Measurements from ENCODE around the gene SIDT2.

The SIDT2 gene

DNA sequence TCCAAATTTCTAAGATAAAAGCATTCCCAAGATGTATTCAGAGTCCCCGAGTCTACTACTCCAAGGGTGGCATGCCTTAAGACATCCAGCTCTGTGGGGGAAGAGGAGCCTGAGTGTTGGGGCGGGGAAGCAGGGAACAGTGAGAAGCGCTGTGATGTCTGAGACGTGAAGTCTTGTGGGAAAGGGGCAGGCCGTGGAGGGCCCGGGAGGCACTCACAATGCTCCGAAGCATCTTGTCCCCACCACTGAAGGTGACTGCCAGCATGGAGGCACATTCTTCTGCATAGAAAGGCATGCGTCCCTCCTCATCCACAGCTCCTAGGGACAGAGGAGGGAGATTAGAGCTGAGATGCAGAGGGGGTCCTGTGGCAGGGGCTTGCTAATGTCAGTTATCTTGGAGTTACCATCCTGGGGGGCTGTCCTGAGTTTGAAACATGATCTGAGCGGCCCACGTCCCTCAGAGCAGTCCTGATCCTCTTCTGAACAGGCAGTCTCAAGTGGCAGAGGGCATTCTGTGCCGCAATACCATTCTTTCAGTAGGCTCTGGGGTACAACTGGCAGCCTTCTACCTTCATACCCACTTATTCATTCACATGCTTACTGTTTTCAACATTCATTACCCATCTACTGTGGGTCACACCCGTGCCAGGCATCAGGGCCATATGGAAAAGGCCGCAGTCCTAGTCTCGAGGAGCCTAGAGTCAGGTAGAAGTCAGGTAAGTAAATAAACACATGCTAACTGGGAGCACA is 44.6 kb downstream of the SIDT2 start:
- DNase-seq = no peak

GRCh38 chr11:117223741-117224689 is 45.5 kb downstream of the SIDT2 start:
- no peak for DNase-seq

DNA sequence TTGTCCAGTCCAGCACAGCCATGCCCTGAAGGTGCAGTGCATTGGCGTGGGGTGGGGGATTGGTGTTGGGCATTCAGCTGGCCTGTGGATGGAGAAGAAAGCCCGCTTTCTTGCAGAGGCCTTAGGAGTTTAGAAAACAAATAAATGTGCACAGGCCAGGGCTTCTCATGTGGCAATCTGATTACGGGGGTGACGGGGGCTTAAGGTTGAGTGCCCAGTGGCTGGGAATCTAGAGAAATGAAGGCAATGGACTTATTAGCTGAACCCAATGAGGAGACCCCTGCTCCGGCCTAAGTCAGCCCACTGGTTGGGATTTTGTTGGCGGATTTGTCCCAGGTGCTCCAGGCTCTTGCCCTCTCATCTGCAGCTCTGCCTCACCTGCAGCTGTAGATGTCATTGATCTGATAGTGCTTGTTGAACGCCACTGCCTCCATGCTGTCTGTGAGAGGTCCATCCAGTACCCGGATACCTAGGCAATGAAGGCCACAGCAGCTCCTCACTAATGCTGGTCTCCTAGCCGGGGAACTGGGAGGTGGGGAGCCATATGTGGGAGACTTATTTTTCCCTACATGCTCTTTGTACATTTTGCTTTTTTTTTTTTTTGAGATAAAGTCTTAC is 47.1 kb downstream of the SIDT2 start:
- no peak for DNase-seq

GRCh38 chr11:117226388-117227385 is 48.1 kb downstream of the SIDT2 start:
- DNase-seq = peak; percentile 41 to 44

DNA sequence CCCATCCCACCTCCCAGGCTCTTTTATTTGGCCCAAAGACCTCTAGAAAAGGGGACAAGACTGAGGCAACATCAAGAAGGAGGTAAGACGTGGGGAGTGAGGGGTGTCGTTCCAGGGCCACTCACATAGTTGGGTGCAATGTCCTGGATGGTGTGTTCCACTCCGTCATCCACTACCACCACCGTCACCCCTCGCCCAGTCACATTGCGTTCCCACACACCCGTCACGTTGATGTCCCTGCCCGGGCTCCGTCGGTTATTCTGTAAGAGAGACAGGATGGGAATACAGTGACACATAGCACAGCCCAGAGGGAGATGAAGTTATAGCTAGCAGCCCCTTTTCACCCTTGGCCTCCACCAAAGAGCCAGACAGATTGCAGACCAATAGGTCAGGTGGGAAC is 49.5 kb downstream of the SIDT2 start:
- DNase-seq = no peak

- no peak for DNase-seq
Measured at GRCh38 chr11:117229411-117229810, 50.9 kb downstream of the SIDT2 start.

DNA sequence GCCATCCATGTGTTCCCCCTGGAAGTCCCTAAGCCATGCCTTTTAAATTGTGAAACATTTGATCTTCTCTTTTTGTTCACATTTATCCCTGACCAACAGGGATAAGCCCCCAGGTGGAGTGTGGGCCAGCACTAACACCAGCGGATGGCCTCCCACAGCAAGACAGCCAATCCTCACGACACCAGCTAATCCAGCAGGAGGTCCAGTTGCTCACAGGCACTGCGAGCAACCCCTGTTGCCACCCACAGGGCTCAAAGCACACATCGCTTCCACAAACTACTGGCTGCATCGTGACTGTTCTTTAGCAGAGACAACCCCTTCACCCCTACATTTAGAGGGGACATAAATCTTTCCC is 51.4 kb downstream of the SIDT2 start:
- DNase-seq = no peak

- peak; percentile 77 to 78 for DNase-seq
Measured at GRCh38 chr11:117230286-117230961, 51.9 kb downstream of the SIDT2 start.

DNA sequence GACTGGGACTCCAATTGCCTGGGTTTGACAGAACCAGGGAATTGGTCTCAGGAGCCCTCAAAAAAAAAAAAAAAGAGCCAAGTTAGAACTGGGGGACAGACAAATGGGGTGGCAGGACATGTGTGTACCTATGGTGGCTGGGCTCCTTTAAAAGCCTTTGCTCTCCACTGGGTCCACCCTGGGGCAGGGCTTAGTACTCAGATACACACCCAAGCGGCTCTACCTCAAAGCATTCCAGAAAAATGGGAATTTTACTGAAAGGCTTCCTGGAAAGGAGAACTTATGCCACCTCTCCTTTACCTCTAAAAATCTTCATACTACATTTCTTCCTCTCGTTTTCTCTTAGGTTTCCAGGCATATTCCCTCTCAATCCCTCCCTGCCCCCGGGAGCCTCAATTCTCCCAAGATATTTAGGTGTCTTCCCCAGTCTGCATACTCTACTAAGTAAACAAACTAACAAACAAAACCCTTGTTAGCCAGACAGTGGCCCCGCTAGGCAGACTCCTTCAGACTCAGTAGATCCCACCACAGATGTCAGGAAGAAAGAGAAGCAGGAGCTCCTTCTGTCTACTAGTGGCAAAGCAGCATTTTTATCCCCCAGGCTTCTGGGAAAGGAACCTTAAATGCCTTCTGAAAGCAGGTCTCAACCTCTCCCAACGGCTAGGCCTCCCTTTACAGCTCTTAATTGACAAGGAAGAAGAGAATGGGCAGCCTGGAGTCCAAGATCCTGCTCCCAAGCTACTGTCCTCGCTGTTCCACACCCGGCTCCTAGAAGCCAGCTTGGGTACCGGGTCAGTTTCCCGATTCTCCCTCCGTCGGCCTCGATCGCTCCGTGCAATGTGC is 52.7 kb downstream of the SIDT2 start:
- peak; percentile 44 to 46 for DNase-seq

GRCh38 chr11:117231842-117232091 is 53.2 kb downstream of the SIDT2 start, which contains the start of gene PCSK7:
PCSK7 (minus strand) TSS chr11:117232073; CDS start chr11:117229844, 2,229 bp downstream.
- peak in 1 of 2 experiments; percentile 74 for DNase-seq

GRCh38 chr11:117232092-117232878 is 53.7 kb downstream of the SIDT2 start, which contains the start of gene RNF214:
RNF214 (plus strand) TSS chr11:117232671; CDS start chr11:117234273, 1,602 bp downstream.
- peak; percentile 88 to 89 for DNase-seq

- DNase-seq = peak; percentile 43 to 47
Measured at GRCh38 chr11:117232911-117233409, 54.4 kb downstream of the SIDT2 start.

GRCh38 chr11:117238221-117238620 is 59.7 kb downstream of the SIDT2 start:
- DNase-seq = no peak

GRCh38 chr11:117239295-117239694 is 60.8 kb downstream of the SIDT2 start:
- DNase-seq = no peak
